CD4-positive, alpha-beta T cell treated with Interleukin-2 at 100 ng/mL for 4 hours (primary cell): ENCODE measurements around the gene DYNLT1.
"Not testable (repeated sequence)": the region's sequence is repeated elsewhere in the genome, so short reads cannot be mapped to it uniquely, and the experiment has no call there.

Experiments
- DNase-seq: peaks from one replicate; pipeline ENCODE4 v3.0.0-alpha.2; 2020; ENCODE audit warnings: low spot score

The DYNLT1 gene

GRCh38 chr6:158642097-158642601, 2.4 kb downstream of the DYNLT1 start:
- no peak for DNase-seq

GRCh38 chr6:158640519-158640918, 4.0 kb downstream of the DYNLT1 start:
- no peak for DNase-seq

GRCh38 chr6:158639056-158639455, 5.5 kb downstream of the DYNLT1 start:
- DNase-seq: no peak

- DNase-seq: no peak
Measured at GRCh38 chr6:158638324-158638854, 6.2 kb downstream of the DYNLT1 start.

GRCh38 chr6:158636778-158637177, 7.8 kb downstream of the DYNLT1 start:
- no peak for DNase-seq

GRCh38 chr6:158635427-158636073, 9.0 kb downstream of the DYNLT1 start:
- DNase-seq: no peak

GRCh38 chr6:158634695-158635426, 9.7 kb downstream of the DYNLT1 start:
- DNase-seq: no peak

- no peak for DNase-seq
Measured at GRCh38 chr6:158633127-158633526, 11.4 kb downstream of the DYNLT1 start.

GRCh38 chr6:158632538-158633119, 11.9 kb downstream of the DYNLT1 start:
- DNase-seq: not testable (repeated sequence)

GRCh38 chr6:158631678-158632537, 12.6 kb downstream of the DYNLT1 start:
- no peak for DNase-seq

GRCh38 chr6:158630938-158631616, 13.5 kb downstream of the DYNLT1 start:
- DNase-seq: no peak

GRCh38 chr6:158629367-158630221, 14.9 kb downstream of the DYNLT1 start:
- DNase-seq: peak; percentile 34

- DNase-seq: no peak
Measured at GRCh38 chr6:158628542-158628941, 16.0 kb downstream of the DYNLT1 start.

GRCh38 chr6:158627940-158628211, 16.7 kb downstream of the DYNLT1 start:
- no peak for DNase-seq

GRCh38 chr6:158627168-158627939, 17.2 kb downstream of the DYNLT1 start:
- DNase-seq: no peak

- no peak for DNase-seq
Measured at GRCh38 chr6:158626360-158627167, 18.0 kb downstream of the DYNLT1 start.

- DNase-seq: no peak
Measured at GRCh38 chr6:158625881-158626305, 18.6 kb downstream of the DYNLT1 start.

- no peak for DNase-seq
Measured at GRCh38 chr6:158624684-158625682, 19.6 kb downstream of the DYNLT1 start.
